GM23248 (cell line): Measurements from ENCODE around the gene USP1.

ENCODE experiments used
- EZH2 ChIP-seq: fragments of 200-600 bp; sonication (generic); IDR thresholded peaks from 2 replicates; pipeline ENCODE4 v1.6.1; 2018; ENCODE audit warnings: antibody characterized with exemption, mild to moderate bottlenecking; ENCODE audit not compliant: insufficient read depth, poor library complexity, severe bottlenecking
- EZH2phosphoT487 ChIP-seq: fragments of 200-600 bp; sonication (generic); IDR thresholded peaks from 2 replicates; pipeline ENCODE4 v1.6.1; 2018; ENCODE audit warnings: antibody characterized with exemption, moderate library complexity, mild to moderate bottlenecking, low read depth; ENCODE audit not compliant: insufficient read depth

GRCh38 chr1:62417351-62417999 lies 19.4 kb upstream of the USP1 start:
- no peak for TF ChIP-seq EZH2phosphoT487
- TF ChIP-seq EZH2: no peak
